ENCODE results near the gene PTTG1.

PTTG1 gene

GRCh38 chr5:160456480-160457177 is 35.0 kb downstream of the PTTG1 start:
- no peak for DNase-seq

DNA sequence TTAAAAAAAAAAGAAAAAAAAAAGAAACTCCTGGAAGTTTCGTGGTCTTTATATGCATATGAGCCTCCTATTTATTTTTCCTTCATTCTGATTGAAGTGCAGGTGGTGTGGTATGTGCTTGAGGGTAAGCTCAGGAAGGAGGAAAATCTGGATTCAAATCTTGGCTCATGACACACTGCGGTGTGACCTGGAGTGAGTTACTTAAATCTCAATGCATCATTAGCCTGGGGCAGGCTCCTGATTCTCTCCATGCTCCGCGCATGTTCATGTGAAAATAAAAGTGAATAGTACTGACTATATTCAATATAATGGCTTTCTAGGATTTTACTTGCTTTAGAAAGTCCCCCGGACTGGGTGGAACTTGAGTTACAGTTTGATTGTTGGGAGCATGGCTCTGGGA is 35.6 kb downstream of the PTTG1 start:
- DNase-seq = no peak

GRCh38 chr5:160458806-160459800 is 37.4 kb downstream of the PTTG1 start:
- DNase-seq = no peak

- no peak for DNase-seq
These were observed 38.9 kb downstream of the PTTG1 start for GRCh38 chr5:160460377-160461049.

DNA sequence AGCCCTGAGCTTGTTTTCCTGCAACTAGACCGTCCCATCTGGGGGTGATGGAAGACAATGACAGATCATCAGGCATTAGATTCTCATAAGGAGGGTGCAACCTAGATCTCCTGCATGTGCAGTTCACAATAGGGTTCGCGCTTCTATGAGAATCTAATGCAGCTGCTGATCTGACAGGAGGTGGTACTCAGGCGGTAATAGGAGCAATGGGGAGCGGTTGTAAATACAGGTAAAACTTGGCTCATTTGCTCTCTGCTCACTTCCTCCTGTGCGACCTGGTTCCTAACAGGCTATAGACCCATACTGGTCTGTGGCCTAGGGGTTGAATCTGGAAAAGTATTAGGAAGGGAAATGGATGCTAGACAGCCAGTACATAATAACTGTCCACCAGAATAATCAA is 39.7 kb downstream of the PTTG1 start:
- DNase-seq = no peak

DNA sequence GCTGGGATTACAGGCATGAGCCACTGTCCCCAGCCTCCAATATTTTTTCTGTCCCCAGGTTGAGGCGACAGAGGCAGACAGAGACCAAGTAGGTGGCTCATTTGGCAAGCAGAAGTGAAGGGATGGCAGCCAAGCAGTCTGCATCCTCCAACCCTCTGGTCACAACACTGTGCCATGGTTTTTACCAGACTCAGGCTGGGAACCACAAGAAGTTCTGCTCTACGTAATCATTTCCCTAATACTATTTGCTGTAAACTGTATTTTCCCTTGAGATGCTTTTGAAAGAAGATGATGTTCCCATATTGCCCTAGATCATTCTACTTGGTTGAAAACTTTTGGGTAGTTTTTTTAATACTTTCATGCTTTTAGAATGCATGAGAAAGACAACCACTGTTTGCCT is 40.5 kb downstream of the PTTG1 start:
- DNase-seq = no peak

- DNase-seq = no peak
These were observed 41.6 kb downstream of the PTTG1 start for GRCh38 chr5:160463227-160463626.

DNA sequence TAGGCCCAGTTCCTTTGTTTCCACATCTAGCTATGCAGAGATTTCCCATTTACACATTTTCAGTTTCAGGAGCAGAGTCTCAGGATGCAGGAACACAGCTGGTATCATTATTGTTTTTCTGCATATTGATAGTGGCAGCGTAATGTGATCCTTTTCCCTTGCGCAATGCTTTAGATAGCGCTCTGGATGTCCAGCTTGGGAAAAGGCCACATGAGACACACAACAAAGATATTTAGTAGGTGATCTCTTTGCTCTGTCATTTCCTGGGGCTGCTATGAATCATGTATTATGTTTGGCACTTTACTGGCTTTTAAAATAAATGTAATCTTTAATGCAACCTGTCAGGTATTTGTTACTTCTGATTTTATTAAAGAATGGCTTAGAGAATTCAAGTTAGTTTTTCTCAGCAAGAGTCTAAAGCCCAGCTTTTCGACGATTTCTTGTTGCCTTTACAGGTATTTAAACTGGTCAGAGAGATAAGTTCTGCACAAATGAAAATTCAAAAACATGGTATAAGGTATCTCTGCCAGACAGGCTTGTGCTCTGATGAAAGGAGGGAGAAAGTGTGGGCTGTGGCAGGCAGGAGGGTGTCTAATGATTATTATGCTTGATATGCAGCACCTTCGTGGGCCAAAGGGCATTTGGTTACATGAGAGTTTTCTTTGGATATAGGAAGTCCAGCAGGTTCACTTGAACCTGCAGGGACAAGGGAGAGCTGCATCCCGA is 42.2 kb downstream of the PTTG1 start:
- no peak for DNase-seq

DNA sequence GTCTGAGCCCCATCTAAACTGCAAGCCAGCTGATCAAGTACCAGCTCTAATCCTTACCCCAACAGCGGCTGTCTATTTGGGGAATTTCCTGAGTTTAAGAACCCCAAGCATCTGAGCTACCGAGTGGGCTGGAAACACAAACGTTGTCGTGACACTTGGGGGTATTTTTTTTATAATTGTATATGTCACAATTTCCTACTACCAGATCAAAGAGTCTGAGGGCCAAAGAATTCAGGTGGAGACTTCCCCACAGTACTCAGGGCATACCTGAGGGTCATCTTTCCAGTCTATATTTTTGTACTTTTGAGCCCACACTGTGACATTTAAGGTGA is 42.8 kb downstream of the PTTG1 start:
- no peak for DNase-seq

GRCh38 chr5:160466116-160466515 is 44.5 kb downstream of the PTTG1 start:
- no peak for DNase-seq

DNA sequence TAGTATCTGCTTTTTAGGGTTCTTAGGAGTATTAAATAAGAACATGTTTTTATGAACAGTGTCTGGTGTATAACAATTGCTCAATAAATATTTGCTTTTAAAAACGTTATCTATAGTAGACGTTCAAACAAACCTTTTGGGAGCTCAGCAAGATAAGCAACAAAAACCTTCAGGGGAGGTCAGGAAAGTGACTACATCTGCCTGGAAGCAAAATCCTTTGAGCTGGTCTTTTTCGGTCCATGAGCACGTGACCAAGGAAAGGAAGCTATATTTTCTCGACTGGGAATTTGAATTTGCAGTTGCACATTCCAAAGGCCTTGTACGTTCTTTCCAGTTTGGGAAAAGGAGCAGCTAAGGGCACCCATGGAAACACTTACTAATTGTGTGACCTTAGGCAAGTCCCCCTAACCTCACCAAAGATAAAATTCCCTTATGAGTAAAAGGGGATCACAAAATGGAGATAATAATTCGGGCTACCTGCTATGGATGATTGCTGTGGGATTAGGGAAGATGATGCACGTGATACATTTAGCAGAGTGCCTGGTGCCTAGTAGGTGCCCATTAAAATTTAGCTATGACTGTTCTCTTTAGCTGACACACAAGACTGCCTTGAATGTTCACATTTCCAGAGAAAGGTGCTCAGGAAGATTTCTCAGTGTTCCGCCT is 45.4 kb downstream of the PTTG1 start:
- no peak for DNase-seq

DNA sequence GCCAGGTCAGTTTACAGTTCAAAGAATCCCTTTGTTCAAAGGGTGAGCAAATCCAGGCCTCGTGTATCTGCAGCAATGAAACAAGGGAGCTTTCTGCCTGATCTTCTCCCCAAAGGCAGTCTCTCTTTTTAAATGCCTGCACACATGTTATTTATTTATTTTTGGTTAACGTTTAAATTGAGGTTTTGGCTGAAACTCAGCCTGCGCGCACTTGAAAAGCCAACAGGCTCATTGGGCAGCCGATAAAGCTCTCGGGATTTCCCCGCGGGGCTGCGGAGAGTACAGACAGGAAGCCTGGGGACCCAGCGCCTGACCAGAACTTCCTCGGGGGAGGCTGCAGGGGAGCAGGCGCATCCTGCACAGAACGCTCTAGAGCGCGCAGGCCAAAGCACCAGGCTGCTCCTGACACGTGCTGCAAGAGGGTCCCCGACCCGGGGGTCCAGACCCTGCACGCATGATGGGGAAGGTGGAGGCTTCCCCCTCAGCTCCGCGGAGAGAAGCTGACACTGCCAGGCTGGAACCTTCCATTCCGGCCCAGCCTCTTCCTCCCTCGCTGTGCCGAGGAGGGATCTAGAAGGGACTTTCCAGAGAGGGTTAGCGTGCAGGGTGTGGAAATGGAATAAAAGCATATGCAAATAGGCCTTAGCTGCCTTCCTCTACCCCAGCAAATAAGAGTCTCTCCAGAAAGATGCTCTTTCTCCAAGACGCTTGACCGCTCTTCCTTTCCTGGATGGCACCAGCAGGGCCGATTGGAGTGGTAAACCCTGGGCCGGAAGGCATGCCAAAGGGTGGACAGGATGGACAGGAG is 46.1 kb downstream of the PTTG1 start:
- DNase-seq = no peak

DNA sequence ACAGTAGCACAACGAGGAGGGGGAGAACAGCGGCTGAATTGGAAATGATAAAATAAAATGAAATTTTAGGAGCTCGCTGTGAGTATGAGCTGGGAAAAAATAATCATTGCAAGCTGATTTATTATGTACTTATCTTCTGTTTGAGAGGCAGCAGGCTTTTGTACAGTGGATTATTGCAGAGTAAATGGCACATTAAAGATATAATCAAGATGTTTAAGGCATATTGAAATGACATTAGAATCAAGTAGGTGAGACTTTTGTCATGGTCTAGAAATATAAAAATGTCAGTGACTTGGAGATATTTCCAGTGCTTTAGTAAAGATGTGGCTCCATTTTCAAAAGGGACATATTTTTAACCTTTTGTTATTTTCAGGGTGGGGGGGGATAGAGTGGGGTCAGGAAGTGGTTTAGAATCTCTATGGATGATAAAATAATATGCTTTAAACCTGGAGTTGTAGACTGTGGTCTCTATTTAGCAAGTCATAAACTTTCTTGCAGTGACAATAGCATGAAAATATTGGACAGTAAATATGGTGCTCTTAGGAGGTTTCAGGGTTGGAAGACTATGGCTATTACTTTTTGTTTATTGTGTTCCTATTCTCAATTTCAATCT is 46.8 kb downstream of the PTTG1 start:
- DNase-seq = no peak

DNA sequence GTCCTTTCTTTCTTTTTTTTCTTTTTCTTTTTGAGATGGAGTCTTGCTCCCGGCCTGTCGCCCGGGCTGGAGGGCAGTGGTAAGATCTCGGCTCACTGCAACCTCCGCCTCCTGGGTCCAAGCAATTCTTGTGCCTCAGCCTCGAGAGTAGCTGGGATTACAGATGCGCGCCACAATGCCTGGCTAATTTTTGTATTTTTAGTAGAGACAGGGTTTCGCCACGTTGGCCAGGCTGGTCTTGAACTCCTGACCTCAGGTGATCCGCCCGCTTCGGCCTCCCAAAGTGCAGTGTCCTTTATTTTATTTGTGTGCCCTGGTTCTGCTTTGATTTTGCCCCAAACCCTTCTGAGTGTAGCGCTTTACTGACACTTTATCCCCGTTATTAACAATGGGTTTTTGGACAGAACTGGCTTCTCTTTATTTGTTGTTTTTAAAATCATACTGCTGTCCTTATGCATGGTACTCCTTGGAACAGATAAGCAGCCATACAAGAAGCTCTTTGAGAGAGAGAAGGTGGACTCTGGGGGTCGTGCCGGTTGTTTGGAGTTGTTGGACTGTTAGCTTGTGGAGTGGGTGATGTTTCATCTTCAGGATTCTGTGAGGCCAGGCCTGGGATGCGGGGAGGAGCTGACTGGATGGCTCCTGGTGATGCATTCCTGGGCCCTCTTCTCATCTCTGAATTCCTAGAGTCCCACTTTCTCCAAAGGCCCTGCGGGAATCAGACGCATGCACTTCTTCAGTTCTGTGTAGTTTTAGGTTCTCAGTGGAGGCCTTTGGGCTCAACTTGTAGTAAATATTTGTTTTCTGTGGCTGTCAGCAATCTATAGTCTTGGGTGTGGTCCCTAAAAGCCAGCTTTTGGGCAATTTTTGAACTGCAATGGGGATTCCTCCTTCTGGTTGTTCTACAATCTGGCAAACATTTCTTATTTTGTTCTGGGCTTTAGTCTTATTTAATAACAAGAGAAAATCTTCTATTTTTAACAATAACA is 47.8 kb downstream of the PTTG1 start:
- no peak for DNase-seq

GRCh38 chr5:160470437-160471361 is 49.0 kb downstream of the PTTG1 start:
- DNase-seq = no peak

DNA sequence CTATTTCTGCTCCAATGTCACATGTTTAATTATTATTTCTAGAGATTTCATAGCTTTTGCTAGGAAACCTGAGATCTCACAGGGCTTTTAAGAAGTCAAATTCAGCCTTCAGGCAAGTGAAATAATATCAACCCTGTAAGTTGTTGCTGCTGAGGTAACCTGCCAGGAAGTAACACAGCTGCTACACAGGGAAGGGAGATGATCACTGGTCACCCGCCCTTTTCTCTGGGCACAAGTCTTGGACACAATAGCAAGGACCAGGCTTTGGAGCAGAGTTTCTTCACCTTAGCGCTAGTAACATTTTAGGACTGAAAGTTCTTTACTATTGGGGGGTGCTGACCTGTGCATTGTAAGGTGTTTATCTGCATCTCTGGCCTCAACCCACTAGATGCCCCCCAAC is 50.1 kb downstream of the PTTG1 start:
- DNase-seq = no peak

GRCh38 chr5:160472482-160472881 is 50.8 kb downstream of the PTTG1 start:
- DNase-seq = no peak

DNA sequence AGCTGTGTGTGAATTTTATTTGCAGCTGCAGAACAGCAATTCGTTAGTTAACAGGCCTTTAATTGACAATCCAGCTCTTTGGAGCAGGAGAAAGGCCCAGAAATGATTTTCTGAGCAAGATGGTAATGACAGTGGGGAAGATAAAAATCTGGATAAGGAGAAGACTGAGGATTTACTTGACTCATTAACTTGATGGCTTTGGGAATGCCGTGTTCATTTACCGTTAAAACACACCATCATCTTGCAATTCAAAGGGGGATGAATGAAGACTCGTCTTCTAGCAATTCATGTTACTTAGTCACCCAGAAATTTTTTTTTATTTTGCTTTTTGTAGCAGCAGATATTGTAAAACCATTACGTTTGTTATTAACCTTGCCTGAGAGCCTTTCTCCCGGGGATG is 52.0 kb downstream of the PTTG1 start:
- DNase-seq = no peak

DNA sequence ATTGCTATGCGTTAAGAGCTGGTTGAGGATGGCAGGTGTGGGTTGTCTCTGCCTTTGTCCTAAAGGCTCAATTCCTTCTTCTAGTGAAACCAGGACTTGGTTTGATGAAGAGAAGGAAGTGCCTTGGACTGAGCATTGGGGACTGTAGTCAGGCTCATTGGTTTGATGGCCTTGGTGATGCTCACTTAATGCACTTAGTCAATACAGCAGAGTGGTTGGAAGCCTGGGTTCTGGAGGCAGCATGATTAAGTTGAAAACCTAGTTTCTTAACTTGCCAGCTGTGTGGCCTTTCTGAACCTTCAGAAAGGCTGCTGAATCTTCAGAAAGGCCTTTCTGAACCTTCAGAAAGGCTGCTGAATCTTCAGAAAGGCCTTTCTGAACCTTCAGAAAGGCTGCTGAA is 52.4 kb downstream of the PTTG1 start:
- no peak for DNase-seq
